ENCODE data around the gene DPP9. TPM values are rescaled to one million over a fixed set of nuclear protein-coding genes. Genes with fewer than 3 reads are reported as not detected.

DPP9 gene
- total RNA-seq, 1 donor from 2014 or later, result 111 TPM

DNA sequence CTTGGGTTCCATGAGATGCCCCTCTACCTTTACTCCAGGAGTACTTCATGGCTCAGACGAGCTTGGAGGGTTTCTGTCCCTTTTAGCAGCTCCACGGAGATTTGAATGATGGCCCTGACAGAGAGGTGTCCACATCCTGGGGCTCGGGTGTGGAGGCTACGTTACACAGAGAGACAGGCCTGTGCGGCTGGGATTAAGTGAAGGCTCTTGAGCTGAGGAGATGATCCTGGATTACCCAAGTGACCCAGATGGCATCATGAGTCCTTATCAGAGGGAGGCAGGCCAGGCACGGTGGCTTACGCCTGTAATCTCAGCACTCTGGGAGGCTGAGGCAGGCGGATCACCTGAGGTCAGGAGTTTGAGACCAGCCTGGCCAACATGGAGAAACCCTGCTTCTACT is 12.4 kb downstream of the DPP9 start:
- CTCF ChIA-PET, result no interaction called here
- POLR2A ChIA-PET, result interaction anchor here (1.5 kb wide), 1 partner anchor 13 kb away, joined by 3 read pairs; no protein-coding TSS in a partner anchor
- DNase-seq (no peak), ATAC-seq (ENCODE audit: low read depth) (no peak)
- intact Hi-C loops (cut with micrococcal nuclease), result no loop called here
- H3K27me3 Mint-ChIP-seq, result no peaks in the 10 kb centered on the region
- no peak overlapping the region for H3K27ac Mint-ChIP-seq
- no peaks in the 10 kb centered on the region for H3K9me3 Mint-ChIP-seq
- H3K4me3 Mint-ChIP-seq, result no peak overlapping the region
- no peaks in the 10 kb centered on the region for H3K4me1 Mint-ChIP-seq
- TF ChIP-seq, protein P1, sequence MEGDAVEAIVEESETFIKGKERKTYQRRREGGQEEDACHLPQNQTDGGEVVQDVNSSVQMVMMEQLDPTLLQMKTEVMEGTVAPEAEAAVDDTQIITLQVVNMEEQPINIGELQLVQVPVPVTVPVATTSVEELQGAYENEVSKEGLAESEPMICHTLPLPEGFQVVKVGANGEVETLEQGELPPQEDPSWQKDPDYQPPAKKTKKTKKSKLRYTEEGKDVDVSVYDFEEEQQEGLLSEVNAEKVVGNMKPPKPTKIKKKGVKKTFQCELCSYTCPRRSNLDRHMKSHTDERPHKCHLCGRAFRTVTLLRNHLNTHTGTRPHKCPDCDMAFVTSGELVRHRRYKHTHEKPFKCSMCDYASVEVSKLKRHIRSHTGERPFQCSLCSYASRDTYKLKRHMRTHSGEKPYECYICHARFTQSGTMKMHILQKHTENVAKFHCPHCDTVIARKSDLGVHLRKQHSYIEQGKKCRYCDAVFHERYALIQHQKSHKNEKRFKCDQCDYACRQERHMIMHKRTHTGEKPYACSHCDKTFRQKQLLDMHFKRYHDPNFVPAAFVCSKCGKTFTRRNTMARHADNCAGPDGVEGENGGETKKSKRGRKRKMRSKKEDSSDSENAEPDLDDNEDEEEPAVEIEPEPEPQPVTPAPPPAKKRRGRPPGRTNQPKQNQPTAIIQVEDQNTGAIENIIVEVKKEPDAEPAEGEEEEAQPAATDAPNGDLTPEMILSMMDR (IDR thresholded peaks at IDR 0.05), result no peak
- H3K36me3 Mint-ChIP-seq (ENCODE audit: low read depth), result peaks cover 76% of the 10 kb centered on the region

DNA sequence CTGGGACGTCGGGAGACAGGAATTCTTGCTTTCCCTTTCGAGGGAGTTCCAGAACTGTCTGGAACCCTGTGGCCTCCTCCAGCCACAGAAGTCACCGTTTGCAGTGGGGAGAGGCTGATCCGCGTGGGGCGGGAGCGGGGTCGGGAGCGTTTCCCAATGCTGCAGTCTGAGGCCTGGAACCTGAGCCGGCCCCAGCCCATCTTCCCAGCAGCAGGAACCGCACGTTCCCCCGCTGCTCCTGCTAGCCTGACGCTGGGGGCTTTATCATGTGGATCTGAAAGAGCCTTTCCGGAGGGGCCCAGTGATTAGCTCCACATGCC is 13.4 kb downstream of the DPP9 start:
- peaks cover 73% of the 10 kb centered on the region for H3K36me3 Mint-ChIP-seq (ENCODE audit: low read depth)
- ChIA-PET CTCF (no interaction called here), POLR2A (interaction anchor here (1.5 kb wide), 1 partner anchor 14 kb away, joined by 3 read pairs; no protein-coding TSS in a partner anchor)
- H3K4me1 Mint-ChIP-seq, result no peaks in the 10 kb centered on the region
- intact Hi-C loops (cut with micrococcal nuclease), result no loop called here
- no peaks in the 10 kb centered on the region for H3K9me3 Mint-ChIP-seq
- TF ChIP-seq, protein P1 (IDR thresholded peaks at IDR 0.05), result no peak
- no peak for DNase-seq
- ATAC-seq (ENCODE audit: low read depth), result no peak
- H3K27ac Mint-ChIP-seq, result no peak overlapping the region
- no peaks in the 10 kb centered on the region for H3K27me3 Mint-ChIP-seq
- no peak overlapping the region for H3K4me3 Mint-ChIP-seq

DNA sequence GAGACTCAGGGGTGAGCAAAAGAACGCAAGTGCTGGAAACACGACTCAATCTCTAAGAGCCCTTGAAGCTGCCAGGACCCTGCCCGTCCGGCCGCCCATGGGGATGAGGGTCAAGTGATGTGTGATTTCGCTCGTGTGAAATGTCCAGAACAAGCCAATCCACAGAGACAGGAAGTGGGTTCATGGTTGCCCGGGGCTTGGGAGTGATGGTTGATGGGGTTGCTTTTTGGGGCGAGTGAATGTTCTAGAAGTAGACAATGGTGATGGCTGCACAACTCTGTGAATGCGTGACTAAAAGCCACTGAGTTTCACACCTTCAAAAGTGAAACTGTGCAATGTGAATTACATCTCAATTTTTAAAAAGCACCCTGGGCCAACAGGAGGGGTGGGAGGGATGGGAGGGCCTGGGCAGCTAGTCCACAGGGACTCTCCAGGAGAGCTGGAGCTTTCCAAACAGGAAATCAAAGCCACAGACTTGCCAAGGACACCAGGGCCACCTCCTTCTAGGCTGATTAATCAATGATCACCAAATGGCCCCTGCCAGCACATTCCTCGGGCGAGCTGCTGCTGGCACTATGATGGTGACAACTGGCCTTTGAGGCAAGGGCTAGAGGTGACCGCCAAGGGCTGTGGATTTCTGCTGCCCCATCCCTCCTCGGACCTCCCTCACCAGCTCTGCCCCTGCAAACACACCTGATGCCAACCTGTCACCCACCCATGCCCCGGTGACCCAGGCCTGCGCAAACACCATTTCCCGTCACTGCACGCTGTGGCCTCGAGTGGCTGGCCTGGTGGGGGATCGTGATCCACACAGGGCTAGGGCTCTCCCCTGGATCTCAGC is 14.0 kb downstream of the DPP9 start:
- DNase-seq (no peak), ATAC-seq (ENCODE audit: low read depth) (no peak)
- no peaks in the 10 kb centered on the region for H3K4me1 Mint-ChIP-seq
- ChIA-PET POLR2A (interaction anchor here (1.5 kb wide), 1 partner anchor 15 kb away, joined by 3 read pairs; no protein-coding TSS in a partner anchor), CTCF (no interaction called here)
- H3K27ac Mint-ChIP-seq, result no peak overlapping the region
- TF ChIP-seq, protein P1 (IDR thresholded peaks at IDR 0.05), result no peak
- peaks cover 73% of the 10 kb centered on the region for H3K36me3 Mint-ChIP-seq (ENCODE audit: low read depth)
- H3K27me3 Mint-ChIP-seq, result no peaks in the 10 kb centered on the region
- H3K4me3 Mint-ChIP-seq, result no peak overlapping the region
- H3K9me3 Mint-ChIP-seq, result no peaks in the 10 kb centered on the region
- intact Hi-C loops (cut with micrococcal nuclease), result no loop called here

DNA sequence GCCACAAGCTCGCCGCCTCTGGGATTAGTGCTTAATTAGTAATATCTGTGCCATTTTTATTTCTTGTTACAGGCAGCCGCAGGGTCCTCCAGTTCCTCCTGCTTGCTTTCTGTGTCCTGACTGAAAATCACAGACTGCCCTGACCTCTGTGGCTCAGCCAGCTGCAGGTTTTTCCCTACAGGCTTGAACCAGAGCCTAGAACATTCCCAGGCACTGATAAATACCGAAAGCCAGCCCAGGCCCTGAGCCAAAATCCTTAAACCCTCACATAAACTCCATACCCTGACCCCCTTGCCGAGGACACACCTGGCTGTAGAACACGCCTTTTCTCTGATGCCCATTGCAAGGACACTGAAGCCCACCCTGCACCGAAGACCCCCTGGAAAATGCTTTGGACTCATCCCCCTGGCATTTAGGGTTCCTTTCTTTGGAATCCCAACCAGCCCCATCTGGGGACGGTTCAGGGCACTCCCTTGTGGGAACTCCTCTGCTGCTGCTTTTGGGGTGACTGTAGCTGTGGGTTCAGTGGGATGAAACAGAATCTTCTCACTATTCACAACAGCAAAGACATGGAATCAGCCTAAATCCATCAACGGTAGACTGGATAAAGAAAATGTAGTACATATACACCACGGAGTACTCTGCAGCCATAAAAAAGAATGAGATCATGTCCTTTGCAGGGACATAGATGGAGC is 15.5 kb downstream of the DPP9 start:
- H3K27ac Mint-ChIP-seq, result no peak overlapping the region
- no peak for DNase-seq
- POLR2A ChIA-PET, result no interaction called here

DNA sequence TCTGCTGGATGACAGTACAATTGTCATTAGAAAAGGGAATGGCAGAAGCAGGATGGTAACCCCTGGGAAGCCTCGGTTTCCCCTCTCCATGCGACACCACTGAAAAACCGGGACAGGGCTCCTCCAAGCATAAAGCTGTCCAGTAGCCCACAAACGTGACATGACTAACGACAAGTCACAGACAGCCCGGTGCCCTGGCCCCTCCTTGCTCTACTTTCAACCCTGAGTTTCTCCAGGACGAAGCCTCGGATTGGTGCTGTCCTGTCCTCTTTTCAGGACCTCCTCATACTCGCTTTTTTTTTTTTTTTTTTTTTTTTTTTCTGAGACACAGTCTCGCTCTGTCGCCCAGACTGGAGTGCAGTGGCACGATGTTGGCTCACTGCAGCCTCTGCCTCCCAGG is 16.3 kb downstream of the DPP9 start:
- no peaks in the 10 kb centered on the region for H3K9me3 Mint-ChIP-seq
- ATAC-seq (ENCODE audit: low read depth), result no peak
- H3K27me3 Mint-ChIP-seq, result no peaks in the 10 kb centered on the region
- ChIA-PET POLR2A (no interaction called here), CTCF (no interaction called here)
- H3K4me3 Mint-ChIP-seq, result no peak overlapping the region
- no peak for DNase-seq
- H3K4me1 Mint-ChIP-seq, result no peaks in the 10 kb centered on the region
- TF ChIP-seq, protein P1 (IDR thresholded peaks at IDR 0.05), result no peak
- peaks cover 72% of the 10 kb centered on the region for H3K36me3 Mint-ChIP-seq (ENCODE audit: low read depth)
- intact Hi-C loops (cut with micrococcal nuclease), result no loop called here
- no peak overlapping the region for H3K27ac Mint-ChIP-seq

More for the DNA sequence above, 15.5 kb downstream of the DPP9 start:
- Mint-ChIP-seq H3K4me3 (no peak overlapping the region), H3K27me3 (no peaks in the 10 kb centered on the region), H3K36me3 (ENCODE audit: low read depth) (peaks cover 73% of the 10 kb centered on the region), H3K9me3 (no peaks in the 10 kb centered on the region), H3K4me1 (no peaks in the 10 kb centered on the region)
- intact Hi-C loops (cut with micrococcal nuclease), result no loop called here
- no peak for ATAC-seq (ENCODE audit: low read depth)
- CTCF ChIA-PET, result no interaction called here
- TF ChIP-seq, protein P1 (IDR thresholded peaks at IDR 0.05), result no peak

Data from activated B cell treated with CpG ODN at 0.5 μM for 24 hours (primary cell).